IPS-NIHi7 (cell line): ENCODE results near the gene SCYGR3.
"Not testable (repeated sequence)": the region's sequence is repeated elsewhere in the genome, so short reads cannot be mapped to it uniquely, and the experiment has no call there.

Experiments
- DNase-seq: peaks from one replicate; pipeline ENCODE4 v3.0.0; 2012; ENCODE audit warnings: mixed read lengths; ENCODE audit errors: extremely low spot score

The SCYGR3 gene

DNA sequence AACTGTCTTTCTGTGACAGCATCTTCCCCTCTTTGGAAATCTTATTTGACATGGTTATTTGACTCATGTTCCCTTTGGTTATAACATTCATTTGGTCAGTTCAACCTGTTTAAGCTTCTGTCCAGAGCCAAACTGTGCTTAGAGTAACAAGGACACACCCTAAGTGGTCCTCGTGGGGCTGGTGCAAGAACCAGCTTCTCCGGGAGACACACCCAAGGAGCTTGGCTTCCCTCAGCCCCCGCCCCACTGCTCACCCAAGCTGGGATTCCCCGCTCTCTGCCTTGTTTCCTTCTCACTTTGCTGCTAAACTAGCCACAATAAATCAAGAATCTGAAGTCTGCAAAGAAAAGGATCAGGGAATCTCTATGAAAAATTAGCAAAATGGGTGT lies 1.4 kb downstream of the SCYGR3 start:
- no peak for DNase-seq

DNA sequence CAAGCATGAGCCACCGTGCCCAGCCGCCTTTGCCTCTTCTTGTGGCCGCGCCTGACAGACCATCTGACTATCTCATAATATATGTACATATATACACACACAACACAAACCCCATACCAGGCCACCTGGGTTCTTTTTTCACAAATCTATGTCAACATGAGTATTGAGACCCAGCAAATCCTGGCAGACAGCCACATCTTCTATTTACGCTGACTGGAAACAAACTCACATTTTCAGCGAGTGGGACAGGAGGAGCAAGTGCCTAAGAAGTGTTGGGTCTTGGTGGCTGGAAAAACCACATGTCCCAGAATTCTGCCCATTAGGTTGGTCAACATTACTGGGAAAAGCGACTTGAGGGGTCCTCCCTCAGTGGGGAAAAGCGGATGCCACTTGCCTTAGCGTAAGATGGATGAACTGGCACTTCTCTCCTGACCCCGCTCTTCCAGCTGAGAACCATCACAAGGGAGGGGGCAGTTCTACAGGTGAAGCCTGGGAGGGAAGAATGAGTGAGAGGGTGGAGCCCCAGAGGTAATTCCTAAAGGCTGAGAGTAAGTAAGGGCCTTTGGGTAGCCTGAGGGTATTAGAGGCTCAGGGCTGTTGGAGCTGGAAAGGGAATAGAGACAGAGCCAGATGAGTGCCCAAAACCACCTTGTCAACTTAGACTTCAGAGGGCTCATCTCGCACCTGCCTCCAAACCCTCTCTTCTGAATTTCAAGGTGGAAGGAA lies 1.9 kb downstream of the SCYGR3 start:
- no peak for DNase-seq

- no peak for DNase-seq
Measured at GRCh38 chr2:227610123-227610522, 4.5 kb downstream of the SCYGR3 start.

DNA sequence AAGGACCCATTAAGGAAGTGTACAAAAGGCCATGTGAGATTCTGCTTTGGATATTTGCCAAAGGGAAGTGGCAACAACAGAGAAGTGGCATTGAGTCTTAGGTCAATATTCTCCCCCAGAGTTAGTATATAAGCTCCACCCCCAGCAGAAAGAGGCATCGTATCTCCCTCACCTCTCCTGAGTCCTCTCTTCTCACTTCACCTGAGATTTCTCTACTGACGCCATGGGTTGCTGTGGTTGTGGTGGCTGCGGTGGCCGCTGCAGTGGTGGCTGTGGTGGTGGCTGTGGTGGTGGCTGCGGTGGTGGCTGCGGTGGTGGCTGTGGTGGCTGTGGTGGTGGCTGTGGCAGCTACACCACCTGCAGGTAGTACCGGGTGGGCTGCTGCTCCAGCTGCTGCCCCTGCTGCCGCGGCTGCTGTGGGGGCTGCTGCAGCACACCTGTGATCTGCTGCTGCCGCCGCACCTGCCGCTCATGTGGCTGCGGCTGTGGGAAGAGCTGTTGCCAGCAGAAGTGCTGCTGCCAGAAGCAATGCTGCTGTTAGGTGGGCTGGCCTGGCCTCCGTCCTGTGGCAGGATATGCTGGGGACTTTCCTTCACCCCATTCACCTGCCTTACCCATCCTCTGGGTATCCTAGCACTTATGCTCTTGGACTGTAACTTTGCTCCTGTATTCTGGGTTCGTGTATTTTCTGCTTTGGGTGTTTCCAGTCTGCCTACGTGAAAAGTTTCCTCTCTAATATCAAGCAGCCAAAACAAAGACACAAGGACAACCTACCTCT lies 5.9 kb downstream of the SCYGR3 start:
- DNase-seq: no peak

DNA sequence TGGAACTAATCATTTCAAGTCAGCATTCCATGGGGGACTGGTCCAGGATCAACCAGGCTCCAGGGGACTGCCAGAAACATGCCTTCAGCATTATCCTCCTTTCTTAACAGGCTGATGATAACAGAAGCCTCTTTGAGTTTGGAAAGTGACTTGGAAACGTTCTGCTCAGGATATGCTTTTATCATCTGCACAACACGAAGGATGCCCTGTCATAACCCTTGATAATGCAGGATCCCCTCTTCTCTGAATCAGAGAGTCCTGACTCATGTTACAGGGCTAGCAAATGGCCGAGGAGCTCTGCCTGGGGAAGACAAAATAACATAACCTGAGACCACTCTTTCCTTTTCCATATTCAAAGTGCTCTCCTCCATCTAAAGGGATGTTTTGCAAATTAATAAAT lies 6.7 kb downstream of the SCYGR3 start:
- DNase-seq: no peak

DNA sequence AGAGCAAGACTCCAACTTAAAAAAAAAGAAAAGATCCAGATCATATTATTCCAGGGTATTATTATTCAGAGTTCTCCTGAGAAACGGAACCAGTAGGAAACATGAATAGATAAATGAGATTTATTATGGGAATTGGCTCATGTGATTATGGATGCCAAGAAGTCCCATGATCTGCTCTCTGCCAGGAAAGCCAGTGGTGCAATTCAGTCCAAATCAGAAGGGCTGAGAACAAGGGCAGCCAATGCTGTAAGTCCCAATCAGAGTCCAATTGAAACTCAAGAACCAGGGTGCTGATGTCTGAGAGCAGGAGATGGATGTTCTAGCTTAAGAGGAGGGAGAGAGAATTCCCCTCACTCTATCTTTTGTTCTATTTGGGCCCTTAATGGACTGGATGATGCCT lies 8.2 kb downstream of the SCYGR3 start:
- DNase-seq: no peak

- no peak for DNase-seq
Measured at GRCh38 chr2:227602358-227602757, 12.3 kb downstream of the SCYGR3 start.

GRCh38 chr2:227598835-227599503 lies 15.7 kb downstream of the SCYGR3 start, which contains the start of gene SCYGR2:
Gene SCYGR2 (plus strand): TSS chr2:227598893. CDS start chr2:227598893, 0 bp downstream.
- not testable (repeated sequence) for DNase-seq

DNA sequence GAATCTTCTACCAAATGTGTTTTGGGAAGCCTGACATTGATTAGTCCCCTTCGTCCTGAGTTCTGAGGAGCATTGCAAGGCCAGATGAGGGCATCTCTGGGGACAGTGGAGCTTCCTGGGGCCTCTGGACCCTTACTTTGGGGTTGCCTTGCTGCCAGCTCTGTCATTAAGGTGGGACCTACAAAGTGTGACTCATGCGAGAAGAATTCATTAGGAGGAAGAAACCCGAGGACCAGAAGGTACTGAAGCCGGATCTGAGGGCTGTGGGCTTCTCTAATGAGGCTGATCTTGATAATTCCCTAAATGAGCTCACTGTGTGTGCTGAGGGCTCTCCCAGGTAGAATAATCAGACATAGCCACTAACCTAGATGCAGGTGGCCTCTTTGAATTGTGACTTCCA lies 16.6 kb downstream of the SCYGR3 start:
- peak; percentile 51 for DNase-seq

- DNase-seq: no peak
Measured at GRCh38 chr2:227597036-227597435, 17.6 kb downstream of the SCYGR3 start.

- DNase-seq: peak; percentile 43
Measured at GRCh38 chr2:227595797-227596196, 18.8 kb downstream of the SCYGR3 start.

- DNase-seq: no peak
Measured at GRCh38 chr2:227592694-227593387, 21.8 kb downstream of the SCYGR3 start.

- no peak for DNase-seq
Measured at GRCh38 chr2:227582369-227582768, 32.3 kb downstream of the SCYGR3 start.

GRCh38 chr2:227579791-227580190 lies 34.8 kb downstream of the SCYGR3 start:
- DNase-seq: no peak

DNA sequence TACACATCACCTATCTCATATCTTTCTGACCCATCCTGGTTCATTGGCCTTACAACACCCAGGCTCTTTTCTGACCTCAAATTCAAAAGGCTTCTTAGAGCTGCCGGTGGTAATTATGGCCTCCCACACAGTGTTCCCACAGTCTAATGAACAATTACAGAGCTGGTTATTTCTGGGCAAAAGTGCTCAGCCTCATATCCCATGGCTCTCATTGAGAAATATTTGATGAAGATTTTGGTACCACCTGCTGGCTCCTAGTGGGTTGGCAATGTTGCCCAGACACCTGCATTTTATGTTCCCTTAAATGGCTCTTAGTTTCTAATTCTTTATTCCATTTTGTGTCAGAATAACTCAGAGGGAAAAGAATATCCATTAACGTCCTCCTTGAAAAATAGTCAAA lies 36.0 kb downstream of the SCYGR3 start:
- DNase-seq: no peak

DNA sequence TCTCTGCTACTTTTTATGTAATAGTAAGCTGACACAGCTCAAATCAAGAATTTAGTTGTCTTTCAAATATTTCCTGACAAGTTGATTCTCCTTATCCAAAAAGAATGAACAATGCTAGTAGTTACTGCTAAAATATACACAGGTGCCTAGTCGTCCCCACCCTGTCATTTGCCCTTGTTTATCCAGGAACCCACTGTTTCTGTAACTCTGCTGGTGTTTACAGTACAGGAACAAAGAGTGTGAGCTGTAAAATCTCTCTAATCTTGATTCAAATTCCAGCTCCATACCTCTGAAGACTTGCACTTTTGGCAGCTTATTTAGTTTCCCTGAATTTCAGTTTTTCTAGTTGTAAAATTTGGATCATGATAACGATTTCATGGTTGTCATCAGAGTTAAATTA lies 37.1 kb downstream of the SCYGR3 start:
- DNase-seq: no peak

GRCh38 chr2:227576812-227577211 lies 37.8 kb downstream of the SCYGR3 start:
- no peak for DNase-seq

DNA sequence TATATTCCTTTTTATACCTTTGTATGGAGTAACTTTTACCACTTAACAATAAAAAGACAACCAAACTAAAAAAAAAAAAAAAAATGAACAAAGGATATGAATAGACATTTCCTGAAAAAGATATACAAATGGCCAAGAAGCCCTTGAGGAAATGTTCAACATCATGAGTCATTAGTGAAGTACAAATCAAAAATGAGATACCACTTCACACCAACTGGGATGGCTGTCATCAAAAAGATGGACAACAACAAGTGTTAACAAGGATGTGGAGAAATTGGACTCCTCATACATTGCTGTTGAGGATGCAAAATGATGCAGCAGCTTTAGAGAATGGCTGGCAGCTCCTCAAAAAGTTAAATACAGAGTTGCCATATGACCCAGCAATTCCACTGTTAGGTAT lies 38.5 kb downstream of the SCYGR3 start:
- no peak for DNase-seq

DNA sequence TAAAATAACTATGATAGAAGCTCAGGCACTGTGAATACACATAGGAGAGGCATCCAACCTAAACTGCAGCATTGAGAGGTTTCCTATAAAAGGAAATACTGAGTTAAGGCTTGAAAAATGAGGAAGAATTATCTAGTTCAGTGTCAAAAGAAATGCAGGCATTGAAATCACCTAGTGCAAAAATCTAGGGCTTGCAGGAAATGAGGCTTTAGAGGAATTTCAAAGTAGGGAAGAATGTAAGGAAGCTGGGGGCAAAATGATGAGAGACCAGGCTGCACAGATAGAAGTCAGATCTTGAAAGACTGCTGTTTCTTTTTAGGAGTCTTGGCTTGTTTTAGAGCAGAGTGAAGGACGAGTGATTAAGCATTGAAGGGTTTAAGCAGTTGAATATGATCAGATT lies 44.0 kb downstream of the SCYGR3 start:
- DNase-seq: no peak

GRCh38 chr2:227568852-227569169 lies 45.8 kb downstream of the SCYGR3 start:
- no peak for DNase-seq

GRCh38 chr2:227566012-227566411 lies 48.6 kb downstream of the SCYGR3 start:
- no peak for DNase-seq

DNA sequence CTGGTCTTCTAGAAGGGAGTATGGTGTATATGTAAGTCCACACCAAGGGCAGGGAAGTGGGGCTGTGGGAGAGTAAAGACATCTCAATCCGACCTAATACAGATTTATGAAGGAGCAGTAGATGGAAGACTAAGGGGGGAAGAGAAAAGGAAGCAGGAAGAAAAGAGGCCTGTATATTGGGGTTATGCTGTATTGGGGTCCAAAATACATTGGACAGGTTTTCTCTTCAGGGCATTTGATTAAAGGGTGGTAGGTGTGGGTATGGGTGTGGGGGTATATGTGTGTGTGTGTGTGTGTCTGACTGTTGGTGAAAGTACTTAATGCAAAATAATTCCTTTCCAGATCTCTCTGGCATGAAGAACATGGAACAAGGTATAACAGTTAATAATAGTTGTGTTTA lies 49.6 kb downstream of the SCYGR3 start:
- no peak for DNase-seq
